Stimulated activated CD8-positive, alpha-beta memory T cell treated with anti-CD3 and anti-CD28 coated beads, Interleukin-7, amount 100 ng/mL, for 24 hours (primary cell): Measurements from ENCODE around the gene CBX4.

Source experiments
- DNase-seq: peaks from one replicate; pipeline ENCODE4 v3.0.0-alpha.2; 2020; ENCODE audit warnings: low read depth

CBX4 gene

GRCh38 chr17:79839356-79840268, at the start of gene CBX4:
Gene CBX4 (minus strand): TSS chr17:79839440. CDS start chr17:79839251, 189 bp downstream.
- peak; percentile 80 for DNase-seq

GRCh38 chr17:79888009-79888540, 48.8 kb upstream of the CBX4 start:
- no peak for DNase-seq

- DNase-seq, result no peak
These were observed 48.3 kb upstream of the CBX4 start for GRCh38 chr17:79887451-79887991.

- no peak for DNase-seq
These were observed 44.0 kb upstream of the CBX4 start for GRCh38 chr17:79883202-79883601.

- DNase-seq, result no peak
These were observed 39.2 kb upstream of the CBX4 start for GRCh38 chr17:79878329-79878947.

GRCh38 chr17:79877041-79877440, 37.8 kb upstream of the CBX4 start:
- no peak for DNase-seq

- no peak for DNase-seq
These were observed 36.3 kb upstream of the CBX4 start for GRCh38 chr17:79875511-79875910.

GRCh38 chr17:79874329-79874981, 35.2 kb upstream of the CBX4 start:
- DNase-seq, result no peak

- no peak for DNase-seq
These were observed 34.3 kb upstream of the CBX4 start for GRCh38 chr17:79873583-79873982.

GRCh38 chr17:79872762-79873161, 33.5 kb upstream of the CBX4 start:
- no peak for DNase-seq

- DNase-seq, result no peak
These were observed 31.9 kb upstream of the CBX4 start for GRCh38 chr17:79871131-79871530.

- DNase-seq, result no peak
These were observed 31.3 kb upstream of the CBX4 start for GRCh38 chr17:79870540-79870939.

- DNase-seq, result no peak
These were observed 27.7 kb upstream of the CBX4 start for GRCh38 chr17:79866791-79867518.

- DNase-seq, result no peak
These were observed 26.3 kb upstream of the CBX4 start for GRCh38 chr17:79865351-79866210.

- DNase-seq, result no peak
These were observed 25.5 kb upstream of the CBX4 start for GRCh38 chr17:79864617-79865250.

GRCh38 chr17:79864147-79864546, 24.9 kb upstream of the CBX4 start:
- no peak for DNase-seq

GRCh38 chr17:79862771-79863440, 23.7 kb upstream of the CBX4 start:
- DNase-seq, result no peak

- DNase-seq, result no peak
These were observed 23.0 kb upstream of the CBX4 start for GRCh38 chr17:79862238-79862637.

GRCh38 chr17:79861413-79862216, 22.4 kb upstream of the CBX4 start:
- DNase-seq, result no peak
